Keratinocyte (primary cell): ENCODE measurements around the gene GRAMD2B. TPM values are rescaled to one million over a fixed set of nuclear protein-coding genes. Genes with fewer than 3 reads are reported as not detected.

Experiments
- DNase-seq: peaks from one replicate; pipeline ENCODE4 v3.0.0-alpha.2; 2011; ENCODE audit warnings: low read depth, missing footprints, low spot score
- FAIRE-seq: peaks from 2 replicates; lab custom pipeline; 2011; peaks lifted over from hg19 to GRCh38; lab: Jason Lieb, UNC
- H2AFZ ChIP-seq: 2 replicates; pipeline ENCODE4 v1.6.0; 2012; ENCODE audit warnings: low read length, control low read depth, inconsistent platforms; ENCODE audit not compliant: control insufficient read depth
- H3K27ac ChIP-seq: 2 replicates; pipeline ENCODE4 v1.5.1; 2011; ENCODE audit warnings: low read length; ENCODE audit not compliant: control insufficient read depth, insufficient read depth
- H3K27me3 ChIP-seq: 3 replicates; pipeline ENCODE4 v1.6.0; 2011; ENCODE audit warnings: low read length; ENCODE audit not compliant: control insufficient read depth, insufficient read depth; ENCODE audit errors: extremely low read depth
- H3K36me3 ChIP-seq, 2 experiments: 2 replicates in 1 of 2; 3 replicates in 1 of 2; pipeline ENCODE4 v1.5.1; 2011; ENCODE audit warnings: low read length in 2 of 2, mild to moderate bottlenecking in 1 of 2; ENCODE audit not compliant: control insufficient read depth in 2 of 2, insufficient read depth in 2 of 2; ENCODE audit errors: extremely low read depth in 1 of 2
- H3K4me1 ChIP-seq: 3 replicates; pipeline ENCODE4 v1.5.1; 2011; ENCODE audit warnings: low read length; ENCODE audit not compliant: control insufficient read depth, insufficient read depth; ENCODE audit errors: extremely low read depth
- H3K4me2 ChIP-seq: 3 replicates; pipeline ENCODE4 v1.6.0; 2011; ENCODE audit warnings: low read depth, low read length; ENCODE audit not compliant: control insufficient read depth, insufficient read depth; ENCODE audit errors: extremely low read depth
- H3K4me3 ChIP-seq, 3 experiments: fragments of 200-600 bp in 1 of 3; sonication (generic) in 1 of 3; 2 replicates in 2 of 3; 3 replicates in 1 of 3; pipeline ENCODE4 v1.5.1; 2011 to 2016; ENCODE audit warnings: low read length in 3 of 3, mild to moderate bottlenecking in 3 of 3, control low read depth in 2 of 3, inconsistent platforms in 1 of 3, low read depth in 1 of 3, mixed read lengths in 1 of 3, mixed run types in 1 of 3, moderate library complexity in 1 of 3; ENCODE audit not compliant: control insufficient read depth in 2 of 3, insufficient read depth in 2 of 3; ENCODE audit errors: extremely low read depth in 1 of 3
- H3K79me2 ChIP-seq: 2 replicates; pipeline ENCODE4 v1.6.0; 2012; ENCODE audit warnings: low read length; ENCODE audit not compliant: control insufficient read depth, insufficient read depth
- H3K9ac ChIP-seq: 3 replicates; pipeline ENCODE4 v1.6.0; 2011; ENCODE audit warnings: low read length; ENCODE audit not compliant: control insufficient read depth, insufficient read depth; ENCODE audit errors: extremely low read depth
- H3K9me1 ChIP-seq: 3 replicates; pipeline ENCODE4 v1.6.0; 2011; ENCODE audit warnings: low read length; ENCODE audit not compliant: control insufficient read depth, insufficient read depth; ENCODE audit errors: extremely low read depth
- H3K9me3 ChIP-seq: 2 replicates; pipeline ENCODE4 v1.5.1; 2012; ENCODE audit warnings: low read depth, low read length; ENCODE audit not compliant: control insufficient read depth
- H4K20me1 ChIP-seq: 3 replicates; pipeline ENCODE4 v1.6.0; 2011; ENCODE audit warnings: low read length; ENCODE audit not compliant: control insufficient read depth, insufficient read depth; ENCODE audit errors: extremely low read depth
- EZH2 ChIP-seq: IDR thresholded peaks from one replicate; pipeline ENCODE4 v1.6.1; 2012; ENCODE audit warnings: inconsistent platforms, mild to moderate bottlenecking, low read length, moderate library complexity
- dilution Hi-C: fragments of 300-500 bp; cut with MboI; formaldehyde crosslinking; loops from one replicate; pipeline ENCODE4 v1.7.0; 2020; ENCODE audit warnings: low sequenced_read_pairs; ENCODE audit not compliant: extremely low pct_ligation_motif_present
- polyA plus RNA-seq, 5 experiments: library from polyadenylated mRNA; depleted of rRNA in 3 of 5; stranded (reverse) in 3 of 5; stranded (forward) in 1 of 5; unstranded in 1 of 5; fragments of >200 nt; gene quantifications; 1 replicate in 1 of 5; 2 replicates in 3 of 5; 3 replicates in 1 of 5; pipeline versions ENCODE4 v1.2.1 to v1.2.3, GENCODE V29; 2011 to 2012; ENCODE audit warnings: missing spikeins in 2 of 5, low read depth in 1 of 5, low replicate concordance in 1 of 5
- TF ChIP-seq, protein P1 (sequence below), 3 experiments: IDR thresholded peaks in 1 of 3; conservative IDR thresholded peaks in 1 of 3; optimal IDR thresholded peaks in 1 of 3; 2 replicates in 2 of 3; 3 replicates in 1 of 3; pipeline versions ENCODE3 to v1.5.1; 2011; ENCODE audit warnings: low read length in 3 of 3, mild to moderate bottlenecking in 3 of 3, moderate library complexity in 2 of 3, control low read depth in 1 of 3, inconsistent platforms in 1 of 3; ENCODE audit not compliant: insufficient read depth in 2 of 3; ENCODE audit errors: extremely low read depth in 1 of 3

Gene GRAMD2B
- polyA plus RNA-seq, 1 donor (not counting 4 experiments of a cell fraction or from before 2014, with no cell fraction given), result 45.9 TPM

DNA sequence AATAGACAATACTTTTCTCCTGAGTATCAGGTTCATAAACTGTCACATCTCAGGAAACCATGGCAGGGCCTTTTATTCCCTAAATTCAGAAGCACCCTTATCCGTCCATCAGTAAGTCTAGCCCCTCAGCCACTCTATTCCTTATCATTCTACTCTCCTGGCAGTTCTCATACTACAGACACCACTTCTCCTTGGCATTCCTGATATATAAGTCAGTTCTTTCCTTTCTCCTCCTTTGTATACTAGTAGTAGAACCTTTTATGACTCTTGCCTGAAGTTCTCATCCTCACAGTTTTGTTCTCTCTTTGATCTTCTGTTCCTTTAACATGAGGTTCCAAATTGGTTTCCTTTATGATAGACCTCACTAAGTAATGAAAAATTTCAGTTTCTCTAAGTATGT lies 29.3 kb downstream of the GRAMD2B start:
- no peak overlapping the region for H2AFZ ChIP-seq
- H3K9me3 ChIP-seq, result no peaks in the 10 kb centered on the region
- TF ChIP-seq, protein P1, sequence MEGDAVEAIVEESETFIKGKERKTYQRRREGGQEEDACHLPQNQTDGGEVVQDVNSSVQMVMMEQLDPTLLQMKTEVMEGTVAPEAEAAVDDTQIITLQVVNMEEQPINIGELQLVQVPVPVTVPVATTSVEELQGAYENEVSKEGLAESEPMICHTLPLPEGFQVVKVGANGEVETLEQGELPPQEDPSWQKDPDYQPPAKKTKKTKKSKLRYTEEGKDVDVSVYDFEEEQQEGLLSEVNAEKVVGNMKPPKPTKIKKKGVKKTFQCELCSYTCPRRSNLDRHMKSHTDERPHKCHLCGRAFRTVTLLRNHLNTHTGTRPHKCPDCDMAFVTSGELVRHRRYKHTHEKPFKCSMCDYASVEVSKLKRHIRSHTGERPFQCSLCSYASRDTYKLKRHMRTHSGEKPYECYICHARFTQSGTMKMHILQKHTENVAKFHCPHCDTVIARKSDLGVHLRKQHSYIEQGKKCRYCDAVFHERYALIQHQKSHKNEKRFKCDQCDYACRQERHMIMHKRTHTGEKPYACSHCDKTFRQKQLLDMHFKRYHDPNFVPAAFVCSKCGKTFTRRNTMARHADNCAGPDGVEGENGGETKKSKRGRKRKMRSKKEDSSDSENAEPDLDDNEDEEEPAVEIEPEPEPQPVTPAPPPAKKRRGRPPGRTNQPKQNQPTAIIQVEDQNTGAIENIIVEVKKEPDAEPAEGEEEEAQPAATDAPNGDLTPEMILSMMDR (optimal IDR thresholded peaks at IDR 0.05 in 1 of 3, IDR thresholded peaks at IDR 0.05 in 1 of 3, conservative IDR thresholded peaks at IDR 0.05 in 1 of 3; ENCODE audit: extremely low read depth in 1 of 3, insufficient read depth in 2 of 3, low read length in 3 of 3), result no peak
- TF ChIP-seq EZH2, result no peak
- H3K4me3 ChIP-seq, result no peak overlapping the region
- H3K9ac ChIP-seq, result no peak overlapping the region
- peak overlapping the region; percentile 17 for H3K27ac ChIP-seq
- no peak overlapping the region for H3K4me2 ChIP-seq
- peaks cover 59% of the 10 kb centered on the region for H3K79me2 ChIP-seq
- no peak for FAIRE-seq
- peaks cover 8 to 11% of the 10 kb centered on the region in 2 experiments for H3K36me3 ChIP-seq
- dilution Hi-C loops, result no loop called here
- no peaks in the 10 kb centered on the region for H4K20me1 ChIP-seq
- H3K9me1 ChIP-seq, result no peaks in the 10 kb centered on the region
- DNase-seq, result no peak
- no peaks in the 10 kb centered on the region for H3K27me3 ChIP-seq
- peaks cover 40% of the 10 kb centered on the region for H3K4me1 ChIP-seq

DNA sequence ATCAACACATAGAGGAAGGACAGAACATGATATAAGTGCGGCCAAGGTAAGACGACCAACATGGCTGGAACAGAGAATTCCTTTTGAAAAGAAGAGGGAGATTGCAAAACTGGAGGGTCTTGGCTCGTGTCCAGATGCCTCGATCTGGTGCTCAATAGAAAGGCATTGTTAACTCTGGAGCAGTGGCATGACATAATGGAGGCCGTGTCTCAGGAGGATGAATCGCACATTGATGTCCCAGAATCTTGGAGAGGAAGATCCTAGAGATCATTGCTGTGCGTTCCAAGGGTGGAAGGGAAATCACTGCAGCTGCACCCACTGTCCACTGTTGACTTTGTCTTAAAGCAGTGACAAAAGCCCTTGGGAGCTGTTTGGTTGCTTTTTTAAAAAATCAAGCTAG lies 30.9 kb downstream of the GRAMD2B start:
- peaks cover 5 to 7% of the 10 kb centered on the region in 2 experiments for H3K36me3 ChIP-seq
- no peaks in the 10 kb centered on the region for H4K20me1 ChIP-seq
- no peaks in the 10 kb centered on the region for H3K9me3 ChIP-seq
- peaks cover 34% of the 10 kb centered on the region for H3K4me1 ChIP-seq
- no peak overlapping the region for H3K9ac ChIP-seq
- no peak overlapping the region for H3K27ac ChIP-seq
- H2AFZ ChIP-seq, result no peak overlapping the region
- no peaks in the 10 kb centered on the region for H3K27me3 ChIP-seq
- no peak overlapping the region for H3K4me3 ChIP-seq
- TF ChIP-seq EZH2, result no peak
- TF ChIP-seq, protein P1 (optimal IDR thresholded peaks at IDR 0.05 in 1 of 3, IDR thresholded peaks at IDR 0.05 in 1 of 3, conservative IDR thresholded peaks at IDR 0.05 in 1 of 3; ENCODE audit: extremely low read depth in 1 of 3, insufficient read depth in 2 of 3, low read length in 3 of 3), result no peak
- no peak overlapping the region for H3K4me2 ChIP-seq
- DNase-seq (no peak), FAIRE-seq (no peak)
- dilution Hi-C loops, result no loop called here
- no peaks in the 10 kb centered on the region for H3K9me1 ChIP-seq
- H3K79me2 ChIP-seq, result peaks cover 52% of the 10 kb centered on the region
